ENCODE data around the gene DGKD.

DGKD gene

DNA sequence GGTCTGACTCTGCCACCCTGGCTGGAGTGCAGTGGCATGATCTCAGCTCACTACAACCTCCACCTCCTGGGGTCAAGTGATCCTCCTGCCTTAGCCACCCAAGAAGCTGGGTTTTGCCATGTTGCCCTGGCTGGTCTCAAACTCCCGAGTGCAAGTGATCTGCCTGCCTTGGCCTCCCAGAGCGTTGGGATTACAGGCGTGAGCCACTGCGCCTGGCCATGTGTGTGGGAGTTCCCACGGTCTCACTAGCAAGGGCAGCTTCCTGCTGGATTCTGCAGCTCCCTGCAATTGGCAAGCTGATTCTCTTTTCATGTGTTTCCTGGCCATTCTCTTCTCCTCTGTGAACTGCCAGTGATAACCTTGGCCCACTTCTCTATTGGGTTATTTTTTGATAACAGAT, 128.3 kb downstream of the DGKD start:
- no peak for DNase-seq
- H3K27ac ChIP-seq = peak overlapping the region; percentile 63 to 68
- no peaks in the 10 kb centered on the region for H3K27me3 ChIP-seq
- no peak overlapping the region for H3K4me3 ChIP-seq
- peaks cover 17 to 59% (median 57%) of the 10 kb centered on the region in 3 donors for H3K36me3 ChIP-seq
- intact Hi-C loops (cut with DNase I; ENCODE audit: low total_unique reads) = loop anchor here (10.0 kb wide), 1 partner anchor 82 kb away; the partner anchor contains the start of gene USP40
- TF ChIP-seq, protein P1, sequence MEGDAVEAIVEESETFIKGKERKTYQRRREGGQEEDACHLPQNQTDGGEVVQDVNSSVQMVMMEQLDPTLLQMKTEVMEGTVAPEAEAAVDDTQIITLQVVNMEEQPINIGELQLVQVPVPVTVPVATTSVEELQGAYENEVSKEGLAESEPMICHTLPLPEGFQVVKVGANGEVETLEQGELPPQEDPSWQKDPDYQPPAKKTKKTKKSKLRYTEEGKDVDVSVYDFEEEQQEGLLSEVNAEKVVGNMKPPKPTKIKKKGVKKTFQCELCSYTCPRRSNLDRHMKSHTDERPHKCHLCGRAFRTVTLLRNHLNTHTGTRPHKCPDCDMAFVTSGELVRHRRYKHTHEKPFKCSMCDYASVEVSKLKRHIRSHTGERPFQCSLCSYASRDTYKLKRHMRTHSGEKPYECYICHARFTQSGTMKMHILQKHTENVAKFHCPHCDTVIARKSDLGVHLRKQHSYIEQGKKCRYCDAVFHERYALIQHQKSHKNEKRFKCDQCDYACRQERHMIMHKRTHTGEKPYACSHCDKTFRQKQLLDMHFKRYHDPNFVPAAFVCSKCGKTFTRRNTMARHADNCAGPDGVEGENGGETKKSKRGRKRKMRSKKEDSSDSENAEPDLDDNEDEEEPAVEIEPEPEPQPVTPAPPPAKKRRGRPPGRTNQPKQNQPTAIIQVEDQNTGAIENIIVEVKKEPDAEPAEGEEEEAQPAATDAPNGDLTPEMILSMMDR (IDR thresholded peaks at IDR 0.05) = no peak
- no peaks in the 10 kb centered on the region for H3K9me3 ChIP-seq
- peaks cover 0 to 60% (median 36%) of the 10 kb centered on the region in 4 donors for H3K4me1 ChIP-seq

DNA sequence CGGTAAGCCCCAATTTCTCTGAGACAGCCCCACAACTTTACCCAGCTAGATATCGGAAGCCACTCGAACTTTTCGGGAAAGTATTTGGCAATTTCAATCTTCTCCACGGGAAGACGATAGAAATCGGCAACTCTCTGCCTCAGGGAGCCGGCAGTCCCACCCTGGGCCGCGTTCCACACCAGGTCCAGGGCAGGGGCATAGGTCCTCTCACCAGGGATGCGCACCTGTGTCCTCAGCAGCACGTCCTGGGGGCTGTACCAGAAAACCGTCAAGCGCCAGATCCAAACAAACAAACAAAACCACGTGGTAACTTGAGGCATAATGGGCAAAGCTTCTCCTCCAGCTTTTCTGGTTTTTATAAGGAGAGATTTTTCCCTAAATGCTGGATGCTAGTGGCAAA, 131.4 kb downstream of the DGKD start:
- intact Hi-C loops (cut with DNase I; ENCODE audit: low total_unique reads) = loop anchor here (10.0 kb wide), 1 partner anchor 79 kb away; the partner anchor contains the start of gene USP40
- peaks cover 11 to 48% (median 41%) of the 10 kb centered on the region in 3 donors for H3K36me3 ChIP-seq
- no peaks in the 10 kb centered on the region for H3K9me3 ChIP-seq
- H3K4me1 ChIP-seq = peaks cover 0 to 79% (median 39%) of the 10 kb centered on the region in 4 donors
- H3K27me3 ChIP-seq = no peaks in the 10 kb centered on the region
- H3K27ac ChIP-seq = peak overlapping the region; percentile 55 to 80
- TF ChIP-seq, protein P1 (IDR thresholded peaks at IDR 0.05) = no peak
- no peak for DNase-seq
- H3K4me3 ChIP-seq = no peak overlapping the region

DNA sequence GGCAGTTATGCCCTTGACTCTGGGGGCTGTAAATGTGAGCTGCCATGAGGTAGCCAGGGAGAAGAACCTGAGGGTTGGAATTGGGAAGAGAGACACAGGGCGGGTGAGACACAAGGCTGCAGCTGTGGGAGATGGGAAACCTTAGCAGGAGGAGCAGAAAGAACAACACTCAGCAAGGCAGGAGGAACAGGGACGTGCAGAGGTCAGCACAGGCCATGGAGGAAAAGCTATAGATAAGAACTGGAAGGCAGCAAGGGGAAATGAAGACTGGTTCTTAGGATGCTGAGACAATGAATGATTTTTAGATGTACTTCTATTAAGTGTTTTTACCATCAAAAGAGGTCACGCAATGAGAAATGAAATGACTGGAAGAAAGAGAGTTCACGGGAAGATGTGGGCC, 132.1 kb downstream of the DGKD start:
- Histone ChIP-seq H3K36me3 (peaks cover 11 to 52% (median 44%) of the 10 kb centered on the region in 3 donors), H3K9me3 (no peaks in the 10 kb centered on the region), H3K4me3 (no peak overlapping the region), H3K4me1 (peaks cover 0 to 73% (median 33%) of the 10 kb centered on the region in 4 donors), H3K27me3 (no peaks in the 10 kb centered on the region), H3K27ac (peak overlapping the region; percentile 55 to 80)
- TF ChIP-seq, protein P1 (IDR thresholded peaks at IDR 0.05) = no peak
- intact Hi-C loops (cut with DNase I; ENCODE audit: low total_unique reads) = loop anchor here (10.0 kb wide), 1 partner anchor 78 kb away; the partner anchor contains the start of gene USP40
- DNase-seq = no peak

DNA sequence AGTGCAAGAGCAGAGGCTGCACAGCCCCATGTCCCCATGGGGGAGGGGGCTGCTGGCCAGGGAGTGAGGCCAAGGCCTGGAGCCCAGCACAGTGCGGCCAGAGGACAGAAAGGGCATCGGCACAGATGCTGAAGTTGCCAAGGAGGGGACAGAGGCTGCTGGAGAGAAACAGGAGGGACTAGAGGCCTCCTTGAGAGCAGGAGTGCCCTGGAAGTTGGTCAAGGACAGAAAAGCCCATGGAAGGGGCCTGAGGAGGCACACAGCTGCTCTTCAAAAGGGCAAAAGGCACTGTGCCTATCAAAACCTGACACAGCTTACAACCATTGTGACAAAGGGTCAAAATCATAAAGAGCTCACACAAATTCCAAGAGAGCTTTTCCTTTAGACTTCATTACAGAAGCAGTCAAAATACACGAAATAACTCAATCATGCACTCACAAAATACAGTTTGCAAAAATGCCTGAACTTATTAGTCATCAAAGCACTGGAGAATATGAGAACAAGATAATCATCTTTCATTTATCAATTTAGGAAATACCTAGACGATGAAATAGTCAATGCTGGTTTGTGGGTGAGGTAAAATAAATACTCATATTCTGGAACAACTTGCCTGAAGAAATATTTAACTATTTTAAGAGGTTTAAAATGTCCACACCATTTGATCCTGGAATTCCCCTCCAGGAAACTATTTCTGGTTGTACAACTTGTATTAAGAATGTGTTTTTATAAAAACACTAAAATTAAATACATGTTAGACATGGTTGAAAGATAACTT, 132.7 kb downstream of the DGKD start:
- no peak overlapping the region for H3K4me3 ChIP-seq
- H3K27me3 ChIP-seq = no peaks in the 10 kb centered on the region
- DNase-seq = no peak
- H3K4me1 ChIP-seq = peaks cover 0 to 67% (median 27%) of the 10 kb centered on the region in 4 donors
- TF ChIP-seq, protein P1 (IDR thresholded peaks at IDR 0.05) = no peak
- no peaks in the 10 kb centered on the region for H3K9me3 ChIP-seq
- peaks cover 11 to 58% (median 46%) of the 10 kb centered on the region in 3 donors for H3K36me3 ChIP-seq
- intact Hi-C loops (cut with DNase I; ENCODE audit: low total_unique reads) = loop anchor here (10.0 kb wide), 1 partner anchor 78 kb away; the partner anchor contains the start of gene USP40
- peak overlapping the region; percentile 69 to 80 for H3K27ac ChIP-seq

DNA sequence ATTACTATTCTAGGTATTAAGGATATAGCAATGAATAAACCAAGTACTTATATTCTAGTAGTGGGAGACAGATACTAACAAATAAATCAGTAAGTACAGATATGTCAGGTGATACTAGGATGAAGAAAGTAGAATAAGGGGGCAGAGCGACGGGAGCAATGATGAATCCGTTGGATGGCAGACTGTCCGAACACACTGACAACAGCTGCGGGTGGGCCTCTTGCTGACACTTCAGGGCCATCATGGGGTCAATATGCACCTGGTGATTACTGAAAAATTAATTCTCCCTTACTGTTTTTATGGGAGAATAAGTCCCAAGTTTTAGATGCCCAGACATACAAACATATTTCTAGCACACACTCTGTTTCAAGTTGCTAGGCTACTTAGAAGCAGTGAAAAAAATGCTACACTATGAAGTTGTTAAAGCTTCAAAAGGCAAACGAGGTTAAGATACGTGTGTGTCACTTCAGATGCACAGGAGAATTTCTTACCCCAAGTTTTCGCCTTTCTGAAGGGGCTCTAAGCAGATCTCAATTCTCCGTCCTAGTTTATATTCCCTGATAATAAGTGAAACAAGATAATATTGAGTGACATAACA, 133.6 kb downstream of the DGKD start:
- Histone ChIP-seq H3K27me3 (no peaks in the 10 kb centered on the region), H3K9me3 (no peaks in the 10 kb centered on the region), H3K4me3 (no peak overlapping the region), H3K4me1 (peaks cover 0 to 58% (median 22%) of the 10 kb centered on the region in 4 donors), H3K27ac (peak overlapping the region; percentile 69 to 80), H3K36me3 (peaks cover 14 to 60% (median 45%) of the 10 kb centered on the region in 3 donors)
- intact Hi-C loops (cut with DNase I; ENCODE audit: low total_unique reads) = loop anchor here (10.0 kb wide), 1 partner anchor 77 kb away; the partner anchor contains the start of gene USP40
- no peak for DNase-seq
- TF ChIP-seq, protein P1 (IDR thresholded peaks at IDR 0.05) = no peak
